ENCODE measurements around the gene GSG1L. TPM values are rescaled to one million over a fixed set of nuclear protein-coding genes. Genes with fewer than 3 reads are reported as not detected.

Gene GSG1L
- total RNA-seq, 2 experiments from 2014 or later, result not detected

- DNase-seq, result no peak
- POLR2A ChIA-PET, result no interaction called here
- intact Hi-C loops (cut with micrococcal nuclease), result no loop called here
- CTCF ChIA-PET, result no interaction called here
- H3K4me1 Mint-ChIP-seq (ENCODE audit: low read depth), result no peaks in the 10 kb centered on the region
- H3K27ac Mint-ChIP-seq, result no peak overlapping the region
- no peak for TF ChIP-seq CTCF (IDR thresholded peaks at IDR 0.05)
- no peaks in the 10 kb centered on the region for H3K36me3 Mint-ChIP-seq (ENCODE audit: low read depth)
- no peak overlapping the region for H3K4me3 Mint-ChIP-seq
- H3K27me3 Mint-ChIP-seq, result peaks cover 18% of the 10 kb centered on the region
- H3K9me3 Mint-ChIP-seq, result peaks cover 6% of the 10 kb centered on the region
- no peak for ATAC-seq
Observed at GRCh38 chr16:27840311-27841060, 223.0 kb downstream of the GSG1L start.

GRCh38 chr16:27839419-27839818 is 224.1 kb downstream of the GSG1L start:
- Mint-ChIP-seq H3K4me3 (no peak overlapping the region), H3K36me3 (ENCODE audit: low read depth) (no peaks in the 10 kb centered on the region), H3K9me3 (peaks cover 6% of the 10 kb centered on the region), H3K4me1 (ENCODE audit: low read depth) (no peaks in the 10 kb centered on the region), H3K27ac (no peak overlapping the region), H3K27me3 (peaks cover 25% of the 10 kb centered on the region)
- DNase-seq (no peak), ATAC-seq (no peak)
- CTCF ChIA-PET, result no interaction called here
- no peak for TF ChIP-seq CTCF (IDR thresholded peaks at IDR 0.05)
- POLR2A ChIA-PET, result interaction anchor here (0.6 kb wide), 1 partner anchor 20 kb away, joined by 3 read pairs; no protein-coding TSS in a partner anchor
- intact Hi-C loops (cut with micrococcal nuclease), result no loop called here

- no peak for ATAC-seq
- ChIA-PET CTCF (no interaction called here), POLR2A (no interaction called here)
- no peak for TF ChIP-seq CTCF (IDR thresholded peaks at IDR 0.05)
- H3K4me3 Mint-ChIP-seq, result no peak overlapping the region
- H3K4me1 Mint-ChIP-seq (ENCODE audit: low read depth), result no peaks in the 10 kb centered on the region
- DNase-seq, result no peak
- H3K27ac Mint-ChIP-seq, result no peak overlapping the region
- intact Hi-C loops (cut with micrococcal nuclease), result no loop called here
- peaks cover 6% of the 10 kb centered on the region for H3K9me3 Mint-ChIP-seq
- no peaks in the 10 kb centered on the region for H3K36me3 Mint-ChIP-seq (ENCODE audit: low read depth)
- H3K27me3 Mint-ChIP-seq, result peaks cover 25% of the 10 kb centered on the region
Observed at GRCh38 chr16:27838536-27839175, 224.9 kb downstream of the GSG1L start.

- H3K27ac Mint-ChIP-seq, result no peak overlapping the region
- peaks cover 12% of the 10 kb centered on the region for H3K9me3 Mint-ChIP-seq
- no peak overlapping the region for H3K4me3 Mint-ChIP-seq
- no peak for TF ChIP-seq CTCF (IDR thresholded peaks at IDR 0.05)
- ATAC-seq (no peak), DNase-seq (no peak)
- POLR2A ChIA-PET, result no interaction called here
- peaks cover 6% of the 10 kb centered on the region for H3K27me3 Mint-ChIP-seq
- CTCF ChIA-PET, result no interaction called here
- H3K4me1 Mint-ChIP-seq (ENCODE audit: low read depth), result no peaks in the 10 kb centered on the region
- no peaks in the 10 kb centered on the region for H3K36me3 Mint-ChIP-seq (ENCODE audit: low read depth)
- intact Hi-C loops (cut with micrococcal nuclease), result no loop called here
Observed at GRCh38 chr16:27829975-27830374, 233.5 kb downstream of the GSG1L start.

- Mint-ChIP-seq H3K4me3 (no peak overlapping the region), H3K4me1 (ENCODE audit: low read depth) (no peaks in the 10 kb centered on the region), H3K27ac (no peak overlapping the region), H3K9me3 (peaks cover 12% of the 10 kb centered on the region), H3K36me3 (ENCODE audit: low read depth) (no peaks in the 10 kb centered on the region), H3K27me3 (peaks cover 2% of the 10 kb centered on the region)
- DNase-seq (no peak), ATAC-seq (no peak)
- TF ChIP-seq CTCF (IDR thresholded peaks at IDR 0.05), result no peak
- POLR2A ChIA-PET, result no interaction called here
- intact Hi-C loops (cut with micrococcal nuclease), result no loop called here
- CTCF ChIA-PET, result no interaction called here
Observed at GRCh38 chr16:27828671-27829070, 234.8 kb downstream of the GSG1L start.

All from activated CD8-positive, alpha-beta T cell treated with anti-CD3 and anti-CD28 coated beads for 36 hours (primary cell).